Uterus (tissue), 4 donors: ENCODE data around the gene VEZT. TPM values are rescaled to one million over a fixed set of nuclear protein-coding genes. Genes with fewer than 3 reads are reported as not detected.
A peak's percentile ranks its signal among the peaks of the same experiment; 100 is the strongest.

Source experiments
- DNase-seq, 2 donors: peaks; one replicate each; pipeline ENCODE4 v3.0.0-alpha.2; 2019 to 2020
- H3K27ac ChIP-seq, 2 donors: fragments of 200-600 bp; sonication (generic); 1 replicate in 1 of 2; 2 replicates in 1 of 2; pipeline ENCODE4 v1.5.1; 2016 to 2018
- H3K27me3 ChIP-seq, 2 donors: fragments of 200-600 bp; sonication (generic); one replicate each; pipeline ENCODE4 v1.5.1; 2018 to 2019; ENCODE audit warnings: control low read depth in 1 of 2
- H3K36me3 ChIP-seq, 2 donors: fragments of 200-600 bp; sonication (generic); one replicate each; pipeline ENCODE4 v1.5.1; 2019; ENCODE audit warnings: control low read depth in 1 of 2
- H3K4me1 ChIP-seq, 2 donors: fragments of 200-600 bp; sonication (generic); one replicate each; pipeline ENCODE4 v1.5.1; 2018 to 2019; ENCODE audit warnings: control low read depth in 1 of 2
- H3K4me3 ChIP-seq, 2 donors: fragments of 200-600 bp; sonication (generic); 1 replicate in 1 of 2; 2 replicates in 1 of 2; pipeline ENCODE4 v1.5.1; 2018 to 2019; ENCODE audit warnings: mild to moderate bottlenecking in 1 of 2
- H3K9me3 ChIP-seq, 2 donors: fragments of 200-600 bp; sonication (generic); one replicate each; pipeline ENCODE4 v1.5.1; 2019; ENCODE audit warnings: control low read depth in 1 of 2
- CTCF ChIP-seq, 4 experiments: fragments of 200-600 bp in 2 of 4; fragments of 450-650 bp in 2 of 4; sonication (generic) in 2 of 4; IDR thresholded peaks; one replicate each; pipeline ENCODE4 v1.5.1; 2016 to 2019; ENCODE audit warnings: antibody characterized with exemption in 4 of 4, mild to moderate bottlenecking in 2 of 4, moderate library complexity in 1 of 4
- POLR2A ChIP-seq, 2 donors: fragments of 450-650 bp; IDR thresholded peaks; one replicate each; pipeline ENCODE4 v1.6.1; 2016; ENCODE audit warnings: antibody characterized with exemption in 2 of 2, mild to moderate bottlenecking in 1 of 2, moderate library complexity in 1 of 2
- intact Hi-C: fragments of 100-400 bp; cut with DNase I; formaldehyde crosslinking; loops from one replicate; pipeline ENCODE4 v1.15.1; 2023; ENCODE audit warnings: low total_unique reads
- total RNA-seq, 4 donors: library from RNA; depleted of rRNA in 3 of 4; stranded (reverse); fragments of >200 nt in 3 of 4; gene quantifications; one replicate each; pipeline versions ENCODE4 v1.1.0 to v1.2.4, GENCODE V29; 2014 to 2023
- donor health status: DM: yes; HTN: yes; CAD: no.

Gene VEZT
- total RNA-seq, 4 donors from 2014 or later: 38.9 to 172 (median 70.7) TPM

- Histone ChIP-seq H3K4me1 (peaks cover 3 to 10% of the 10 kb centered on the region in 2 donors), H3K4me3 (no peak overlapping the region), H3K27me3 (no peaks in the 10 kb centered on the region), H3K27ac (no peak overlapping the region), H3K9me3 (no peaks in the 10 kb centered on the region), H3K36me3 (no peaks in the 10 kb centered on the region)
- DNase-seq: no peak
- TF ChIP-seq CTCF (IDR thresholded peaks at IDR 0.05) (no peak), POLR2A (IDR thresholded peaks at IDR 0.05) (no peak)
- intact Hi-C loops: no loop called here
Observed at GRCh38 chr12:95243497-95244183, 26.0 kb downstream of the VEZT start.

- H3K9me3 ChIP-seq: no peaks in the 10 kb centered on the region
- no peaks in the 10 kb centered on the region for H3K36me3 ChIP-seq
- H3K27ac ChIP-seq: no peak overlapping the region
- peaks cover 3 to 10% of the 10 kb centered on the region in 2 donors for H3K4me1 ChIP-seq
- H3K27me3 ChIP-seq: no peaks in the 10 kb centered on the region
- TF ChIP-seq CTCF (IDR thresholded peaks at IDR 0.05) (no peak), POLR2A (IDR thresholded peaks at IDR 0.05) (no peak)
- no peak overlapping the region for H3K4me3 ChIP-seq
- intact Hi-C loops: no loop called here
- no peak for DNase-seq
Observed at GRCh38 chr12:95244350-95244749, 26.7 kb downstream of the VEZT start.

GRCh38 chr12:95248095-95248494 lies 30.5 kb downstream of the VEZT start:
- Histone ChIP-seq H3K9me3 (no peaks in the 10 kb centered on the region), H3K27ac (peak overlapping the region in 1 of 2 donors; percentile 72), H3K27me3 (no peaks in the 10 kb centered on the region), H3K4me3 (no peak overlapping the region), H3K36me3 (no peaks in the 10 kb centered on the region), H3K4me1 (peaks cover 3 to 10% of the 10 kb centered on the region in 2 donors)
- intact Hi-C loops: no loop called here
- DNase-seq: no peak
- TF ChIP-seq CTCF (IDR thresholded peaks at IDR 0.05): no peak
- TF ChIP-seq POLR2A (IDR thresholded peaks at IDR 0.05): no peak

- Histone ChIP-seq H3K36me3 (no peaks in the 10 kb centered on the region), H3K9me3 (no peaks in the 10 kb centered on the region), H3K4me3 (no peak overlapping the region), H3K27ac (peak overlapping the region; percentile 22 to 72), H3K4me1 (peaks cover 3 to 10% of the 10 kb centered on the region in 2 donors), H3K27me3 (no peaks in the 10 kb centered on the region)
- TF ChIP-seq POLR2A (IDR thresholded peaks at IDR 0.05) (no peak), CTCF (IDR thresholded peaks at IDR 0.05) (no peak)
- intact Hi-C loops: no loop called here
- peak in 1 of 2 donors; percentile 30 for DNase-seq
Observed at GRCh38 chr12:95248604-95249360, 31.2 kb downstream of the VEZT start.

GRCh38 chr12:95253386-95253785 lies 35.8 kb downstream of the VEZT start:
- DNase-seq: no peak
- no peaks in the 10 kb centered on the region for H3K36me3 ChIP-seq
- no peak for TF ChIP-seq POLR2A (IDR thresholded peaks at IDR 0.05)
- TF ChIP-seq CTCF (IDR thresholded peaks at IDR 0.05): no peak
- H3K4me1 ChIP-seq: no peaks in the 10 kb centered on the region
- intact Hi-C loops: no loop called here
- no peak overlapping the region for H3K27ac ChIP-seq
- no peak overlapping the region for H3K4me3 ChIP-seq
- no peaks in the 10 kb centered on the region for H3K27me3 ChIP-seq
- no peaks in the 10 kb centered on the region for H3K9me3 ChIP-seq
